GOT3 (cell line): ENCODE results near the gene COL4A5.

Experiments
- DNase-seq: peaks from one replicate; lab custom pipeline; 2025; ENCODE audit warnings: mixed read lengths; lab: John Stamatoyannopoulos, UW

Gene COL4A5

DNA sequence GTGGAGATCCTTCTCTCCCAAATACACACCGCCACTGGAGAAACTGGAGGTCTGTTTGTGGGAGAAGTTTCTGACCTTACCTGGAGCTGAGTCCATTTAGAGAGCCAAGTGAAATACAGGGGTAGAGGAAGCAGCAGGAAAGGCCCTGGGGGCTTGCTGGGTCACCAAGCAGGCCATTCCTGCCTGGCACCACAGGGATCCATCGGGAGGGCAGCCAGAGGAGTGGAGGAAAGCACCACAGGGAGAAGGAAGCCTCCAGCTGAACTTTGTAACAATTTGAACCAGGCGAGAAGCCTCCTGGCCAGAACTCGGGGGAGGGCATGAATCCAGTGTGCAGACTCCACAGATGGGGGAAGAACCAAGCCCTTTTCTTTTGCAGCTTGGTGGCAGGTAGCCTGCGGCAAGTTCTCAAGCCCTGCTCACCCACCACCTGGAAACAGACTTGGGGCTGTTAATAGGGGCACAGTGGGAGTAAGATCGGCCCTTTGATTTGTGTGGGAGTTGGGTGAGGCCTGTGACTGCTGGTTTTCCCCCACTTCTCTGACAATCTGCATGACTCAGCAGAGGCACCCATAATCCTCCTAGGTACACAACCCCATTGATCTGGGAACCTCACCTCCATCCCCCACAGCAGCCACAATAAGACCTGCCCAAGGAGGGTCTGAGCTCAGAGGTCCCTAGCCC is 202.1 kb downstream of the COL4A5 start:
- DNase-seq = no peak

- no peak for DNase-seq
Observed at GRCh38 chrX:108642273-108642628, 202.6 kb downstream of the COL4A5 start.

DNA sequence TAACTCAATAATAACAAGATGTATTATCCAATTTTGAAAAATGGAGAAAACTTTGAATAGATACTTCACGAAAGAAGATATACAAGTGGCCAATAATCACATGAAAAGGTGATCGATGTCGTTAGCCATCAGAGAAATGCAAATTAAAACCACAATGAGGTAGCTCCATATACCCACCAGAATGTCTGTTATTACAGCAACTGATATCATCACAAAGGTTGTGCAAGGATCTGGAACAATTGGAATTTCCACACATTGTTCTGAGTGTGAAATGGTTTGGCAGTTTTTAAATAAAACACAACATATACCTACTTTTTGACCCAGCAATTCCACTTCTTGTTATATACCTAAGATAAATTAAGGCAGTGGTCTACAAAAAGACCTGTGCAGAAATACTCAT is 225.1 kb downstream of the COL4A5 start:
- no peak for DNase-seq

DNA sequence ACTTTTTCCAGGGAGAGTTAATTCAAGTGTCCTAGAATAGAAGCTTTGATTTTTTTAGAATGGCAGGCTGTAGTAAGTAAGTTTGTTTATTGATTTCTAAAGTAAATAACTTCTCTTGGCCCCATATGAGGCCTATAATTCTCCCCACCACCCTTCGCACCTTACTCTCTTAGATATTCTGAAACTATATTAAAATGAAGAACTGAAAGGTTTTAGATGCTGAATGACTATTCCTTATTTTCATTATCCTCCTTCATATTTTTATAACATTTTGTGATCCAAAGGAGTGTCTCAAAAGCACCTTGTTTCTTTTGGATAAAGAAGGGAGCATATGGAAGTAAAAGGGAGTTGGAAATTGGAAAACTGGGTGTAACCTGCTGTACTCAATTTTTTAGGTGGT is 226.5 kb downstream of the COL4A5 start:
- no peak for DNase-seq

DNA sequence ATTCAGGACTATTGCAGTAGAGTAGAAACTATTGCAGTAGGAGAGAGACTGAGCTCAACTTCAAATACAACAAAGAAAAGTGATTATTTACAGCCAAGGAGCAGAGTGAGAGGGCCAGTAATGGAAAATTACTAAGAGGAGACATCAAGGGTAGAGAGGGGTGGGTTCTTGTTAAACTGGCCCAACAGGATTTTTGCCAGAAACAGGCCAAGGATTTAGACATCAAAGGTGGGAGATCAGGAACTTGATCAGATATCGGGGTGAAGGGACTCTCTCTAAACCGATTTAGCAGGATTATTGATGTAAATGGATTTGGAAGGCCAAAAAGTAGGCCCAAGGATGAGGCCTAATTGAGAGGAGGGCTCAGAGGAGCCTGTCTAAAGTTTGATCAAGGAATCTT is 231.9 kb downstream of the COL4A5 start:
- DNase-seq = no peak

- DNase-seq = no peak
Observed at GRCh38 chrX:108696690-108697089, 257.1 kb downstream of the COL4A5 start.

DNA sequence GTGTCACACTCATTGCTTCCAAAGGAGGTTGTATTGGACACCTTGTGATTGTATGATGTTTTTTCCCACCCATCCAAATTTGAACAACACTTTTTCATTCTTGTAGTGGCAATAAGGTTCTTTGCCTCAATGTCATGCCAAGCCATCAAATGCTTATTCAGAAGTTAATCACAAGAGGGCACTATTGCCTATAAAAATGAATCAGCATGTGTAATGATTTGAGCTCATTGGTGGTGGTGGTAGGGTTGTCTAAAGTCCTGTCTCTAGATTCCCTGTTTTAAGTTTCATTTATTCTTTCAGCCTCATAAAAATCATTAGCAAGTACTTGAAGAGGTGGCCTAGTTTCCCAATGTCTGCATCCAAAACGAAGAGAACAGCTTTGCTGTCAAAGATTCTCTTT is 259.7 kb downstream of the COL4A5 start:
- DNase-seq = no peak

DNA sequence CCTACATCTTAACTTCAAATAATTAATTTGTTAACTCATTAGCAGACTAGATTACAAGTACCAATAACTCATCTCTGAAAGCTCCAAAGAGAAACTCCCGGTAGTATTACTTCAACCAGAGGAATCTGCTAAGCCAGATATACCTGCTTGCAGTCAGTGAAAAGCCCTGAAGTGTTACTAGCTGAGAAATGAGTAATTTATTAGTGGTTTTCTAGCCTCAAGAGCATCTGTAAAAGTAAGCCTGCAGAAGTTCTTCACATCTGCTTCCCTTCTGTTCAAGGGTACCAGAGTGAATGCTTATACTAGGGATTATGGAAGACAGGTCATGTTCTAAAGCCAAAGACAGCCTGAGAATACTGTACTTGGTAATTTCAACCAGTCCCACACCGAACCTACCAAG is 262.0 kb downstream of the COL4A5 start:
- DNase-seq = no peak

DNA sequence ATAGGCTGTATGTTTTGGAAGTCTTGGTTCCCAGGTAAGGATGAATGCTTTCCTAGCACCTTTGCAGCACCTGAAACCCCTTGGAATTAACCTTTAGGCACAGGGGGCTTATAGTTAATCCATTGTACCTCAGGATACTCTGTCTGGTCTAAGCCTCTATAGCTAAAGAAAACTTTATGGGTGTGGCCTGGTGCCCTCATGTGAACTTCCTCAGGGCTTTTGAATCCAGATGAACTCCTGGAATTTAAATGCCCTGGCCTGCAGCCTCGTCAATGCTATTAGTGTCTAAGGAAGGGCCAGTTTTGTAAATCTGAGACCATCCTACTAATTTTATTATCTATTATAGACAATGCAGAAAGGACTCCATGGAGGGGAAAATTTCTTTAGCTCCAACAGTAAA is 262.9 kb downstream of the COL4A5 start:
- DNase-seq = no peak

DNA sequence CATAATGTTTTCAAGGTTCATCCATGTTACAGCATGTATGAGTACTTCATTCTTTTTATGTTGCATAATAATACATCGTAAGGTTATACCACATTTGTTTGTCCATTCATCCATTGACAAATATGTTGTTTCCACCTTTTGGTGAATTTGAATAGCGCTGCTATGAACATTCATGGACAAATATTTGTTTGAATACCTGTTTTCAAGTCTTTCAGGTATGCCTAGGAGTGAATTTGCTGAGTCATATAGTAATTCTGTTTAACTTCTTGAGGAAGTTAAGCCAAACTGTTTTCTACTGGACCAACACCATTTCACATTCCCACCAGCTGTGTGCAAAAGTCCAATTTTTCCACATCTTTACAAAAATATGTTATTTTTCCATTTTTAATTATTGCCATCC is 265.2 kb downstream of the COL4A5 start:
- no peak for DNase-seq

DNA sequence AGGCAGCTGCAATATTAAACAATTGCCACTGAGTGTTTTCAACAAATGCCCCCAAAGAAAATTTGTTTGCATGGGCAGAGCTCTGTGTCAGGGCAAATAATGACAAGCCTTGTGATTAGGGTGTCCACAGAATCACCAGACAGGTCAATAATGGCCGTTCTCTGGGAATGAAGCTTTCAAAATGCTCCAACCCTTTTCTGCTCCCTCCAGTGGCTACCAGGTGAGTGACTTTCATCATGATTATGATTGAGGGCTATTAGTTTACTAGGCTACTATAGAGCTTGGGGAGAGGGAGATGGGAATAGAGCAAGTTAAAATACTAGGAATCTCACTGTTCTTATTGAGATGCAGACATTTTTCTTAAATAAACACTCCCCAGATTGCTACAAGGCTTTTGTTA is 273.2 kb downstream of the COL4A5 start:
- no peak for DNase-seq

DNA sequence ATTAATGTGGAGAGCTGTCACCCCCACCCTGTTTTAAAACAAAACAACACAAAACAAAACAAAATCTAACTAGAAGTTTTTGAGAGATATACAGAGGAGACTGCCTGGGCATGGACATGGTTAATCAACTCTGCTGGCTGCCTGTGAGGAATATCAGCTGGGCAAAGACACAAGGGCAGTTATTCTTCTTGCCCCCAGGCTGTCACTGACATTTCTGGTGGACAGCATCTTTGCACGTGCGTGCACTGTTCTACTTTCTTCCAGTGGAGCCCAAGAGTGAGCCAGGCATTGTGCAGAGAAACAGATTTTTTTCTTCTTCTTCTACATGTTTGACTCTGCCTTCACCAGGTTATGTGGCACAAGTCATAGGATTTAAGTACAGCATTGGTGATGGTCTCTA is 282.9 kb downstream of the COL4A5 start:
- no peak for DNase-seq

GRCh38 chrX:108726748-108727147 is 287.1 kb downstream of the COL4A5 start:
- no peak for DNase-seq

DNA sequence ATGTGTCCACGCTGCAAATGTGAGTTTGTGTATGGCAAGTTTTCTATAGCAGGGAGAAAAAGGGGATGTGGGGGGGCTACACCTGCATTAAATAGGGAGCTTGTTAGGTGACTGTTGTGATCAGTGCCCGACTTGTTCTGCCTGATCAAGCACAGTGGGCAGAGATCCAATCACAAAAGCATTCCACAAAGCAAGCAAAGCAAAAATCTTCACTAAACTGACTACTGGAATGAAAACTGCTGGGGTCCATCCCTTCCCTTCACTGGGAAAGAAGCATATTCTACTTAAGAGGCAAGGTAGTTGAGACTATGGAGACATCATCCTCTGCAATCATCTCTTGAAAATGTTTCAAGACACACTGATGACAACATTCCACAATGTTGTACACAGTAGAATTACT is 291.5 kb downstream of the COL4A5 start:
- no peak for DNase-seq

GRCh38 chrX:108732630-108733321 is 293.1 kb downstream of the COL4A5 start:
- no peak for DNase-seq

GRCh38 chrX:108734426-108734825 is 294.8 kb downstream of the COL4A5 start:
- DNase-seq = no peak

- no peak for DNase-seq
Observed at GRCh38 chrX:108735091-108735678, 295.5 kb downstream of the COL4A5 start.

DNA sequence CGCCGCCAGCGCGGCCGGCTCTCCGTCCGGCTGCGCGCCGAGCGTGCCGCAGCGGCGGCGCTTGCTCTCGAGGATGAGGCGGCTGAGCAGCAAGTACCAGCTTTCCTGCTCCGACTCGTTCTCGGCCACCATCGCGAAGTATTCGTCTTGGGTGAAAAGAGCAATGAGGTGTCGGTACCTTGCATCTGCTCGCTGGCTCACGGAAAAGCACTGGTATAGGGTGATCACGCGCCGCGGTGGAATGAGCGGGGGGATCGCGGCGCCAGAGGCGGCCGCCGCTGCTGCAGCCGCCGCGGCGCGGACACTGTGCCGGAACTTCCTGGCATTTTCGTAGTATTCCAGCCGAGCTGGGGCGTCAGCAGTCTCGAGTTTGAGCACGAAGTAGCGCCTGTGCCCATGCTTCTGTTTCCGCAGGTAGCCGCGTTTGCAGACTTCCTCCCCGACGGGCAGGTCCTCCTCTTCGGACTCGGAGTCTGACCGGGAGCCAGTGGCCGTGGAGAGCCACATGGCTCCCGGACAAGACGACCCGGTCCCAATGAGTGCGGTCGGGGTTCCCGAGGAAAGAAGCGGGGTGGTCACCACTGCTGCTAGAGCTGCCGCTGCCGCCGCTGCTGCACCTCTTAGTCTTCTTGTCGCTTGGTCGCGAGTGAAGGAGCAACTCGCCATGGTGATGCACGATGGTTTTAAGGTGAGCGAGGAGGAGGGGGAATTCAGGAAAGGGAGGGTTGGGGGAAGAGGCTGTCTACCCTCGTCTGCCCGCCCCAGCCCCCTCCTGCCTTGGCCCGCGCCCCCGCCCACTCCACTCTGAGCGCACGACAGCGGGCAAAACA is 296.3 kb downstream of the COL4A5 start:
- no peak for DNase-seq

DNA sequence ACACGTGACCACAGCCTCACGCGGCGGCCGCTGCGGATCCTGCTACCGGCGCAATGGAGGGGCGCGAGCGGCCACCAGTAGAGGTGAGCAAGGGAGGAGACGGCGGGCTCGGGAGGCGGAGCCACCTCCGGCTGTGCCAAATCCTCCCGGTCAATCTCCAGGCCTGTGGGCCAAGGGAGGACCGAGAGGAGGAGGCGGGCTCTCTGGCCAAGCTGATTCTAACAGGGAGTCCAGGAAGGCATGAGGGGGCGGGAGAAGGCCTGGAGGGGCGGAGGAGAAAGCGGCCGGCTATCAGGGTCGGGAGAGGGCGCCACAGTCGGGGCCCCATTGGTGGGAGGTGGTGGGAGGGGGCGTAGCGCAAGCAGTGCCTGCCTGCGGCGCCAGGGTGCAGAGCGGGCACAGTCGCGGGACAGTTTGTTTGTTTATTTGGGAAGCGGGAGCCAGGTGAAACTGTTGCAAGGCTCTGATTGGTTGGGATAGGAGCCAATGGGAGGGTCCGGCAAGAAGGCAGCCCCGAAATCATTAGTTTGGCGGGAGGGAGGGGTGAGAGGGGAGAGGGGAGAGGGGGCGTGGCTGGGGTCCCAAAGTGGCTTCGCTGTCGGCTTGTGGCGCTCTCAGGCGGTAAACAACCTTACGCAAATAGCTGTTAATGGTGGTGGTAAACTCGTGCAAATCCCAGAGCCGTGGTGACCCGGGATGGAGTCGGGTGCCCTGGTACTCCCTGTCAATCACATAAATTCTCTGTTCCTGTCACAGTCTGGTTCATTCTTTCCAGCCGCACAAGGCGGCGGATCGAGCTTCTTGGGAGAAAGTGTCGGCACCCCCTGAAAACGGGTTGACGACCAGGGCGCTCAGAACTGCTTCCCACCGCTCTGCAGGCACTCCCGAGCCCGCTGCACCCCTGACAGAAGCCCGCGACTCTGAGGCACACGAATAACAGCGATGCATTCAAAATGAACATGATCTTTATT is 297.2 kb downstream of the COL4A5 start, which contains the start of gene IRS4:
IRS4 (minus strand) TSS at position 55 of the 971 bp plus-strand sequence.
- DNase-seq = no peak

- no peak for DNase-seq
Observed at GRCh38 chrX:108737754-108738153, 298.1 kb downstream of the COL4A5 start.

- DNase-seq = no peak
Observed at GRCh38 chrX:108740299-108740774, 300.7 kb downstream of the COL4A5 start.
